Endothelial cell of umbilical vein (primary cell): Measurements from ENCODE around the gene SRPX2.

Experiments used
- POLR2A ChIP-seq: IDR thresholded peaks from 2 replicates; pipeline ENCODE4 v1.6.1; 2012; ENCODE audit warnings: low read depth, mild to moderate bottlenecking, control low read depth, low read length
- POLR2AphosphoS5 ChIP-seq: IDR thresholded peaks from 2 replicates; pipeline ENCODE4 v1.6.1; 2012; ENCODE audit warnings: low read depth, mild to moderate bottlenecking, control low read depth, low read length, moderate library complexity; ENCODE audit not compliant: insufficient read depth
- TF ChIP-seq, protein P1 (sequence below), 2 donors: IDR thresholded peaks; 1 replicate in 1 of 2; 2 replicates in 1 of 2; pipeline ENCODE4 v1.5.1; 2011; ENCODE audit warnings: low read length in 2 of 2, mild to moderate bottlenecking in 2 of 2, moderate library complexity in 2 of 2, control low read depth in 1 of 2, inconsistent platforms in 1 of 2, low read depth in 1 of 2; ENCODE audit not compliant: insufficient read depth in 1 of 2; ENCODE audit errors: extremely low read depth in 1 of 2

DNA sequence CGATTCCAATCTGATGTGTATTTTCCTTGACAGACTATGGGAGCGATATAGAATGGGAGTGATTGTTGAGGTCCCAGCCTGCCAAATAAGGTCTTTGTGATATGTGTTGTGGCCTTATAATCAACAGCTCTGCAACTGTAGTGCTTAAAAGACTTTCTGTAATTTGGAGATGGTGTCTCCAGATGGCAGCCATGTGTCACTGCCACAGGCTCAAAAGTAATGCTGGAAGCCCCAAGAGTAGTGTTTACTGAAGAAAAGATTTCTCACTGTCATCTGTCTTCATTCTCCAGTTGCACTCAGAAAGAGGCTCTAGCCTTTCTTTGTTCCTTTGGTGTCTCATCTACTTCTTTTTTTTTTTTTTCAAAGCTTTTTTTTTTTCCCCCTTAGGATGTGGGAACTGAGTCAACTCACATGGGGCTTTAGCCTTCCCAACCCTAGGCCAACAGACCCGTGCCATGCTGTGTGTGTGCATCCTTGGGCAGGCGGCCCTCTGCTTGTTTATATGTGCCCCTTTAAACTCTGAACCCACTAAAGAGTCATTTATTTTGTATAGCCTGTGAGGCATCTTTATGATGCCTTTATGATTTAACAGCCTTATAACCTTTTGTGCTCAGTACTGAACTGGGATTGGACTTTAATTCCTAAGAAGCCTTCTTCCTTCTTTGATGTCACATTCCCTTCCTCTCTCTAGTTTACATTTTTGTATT is 15.6 kb downstream of the SRPX2 start:
- TF ChIP-seq POLR2AphosphoS5 (no peak), POLR2A (no peak)
- TF ChIP-seq, protein P1, sequence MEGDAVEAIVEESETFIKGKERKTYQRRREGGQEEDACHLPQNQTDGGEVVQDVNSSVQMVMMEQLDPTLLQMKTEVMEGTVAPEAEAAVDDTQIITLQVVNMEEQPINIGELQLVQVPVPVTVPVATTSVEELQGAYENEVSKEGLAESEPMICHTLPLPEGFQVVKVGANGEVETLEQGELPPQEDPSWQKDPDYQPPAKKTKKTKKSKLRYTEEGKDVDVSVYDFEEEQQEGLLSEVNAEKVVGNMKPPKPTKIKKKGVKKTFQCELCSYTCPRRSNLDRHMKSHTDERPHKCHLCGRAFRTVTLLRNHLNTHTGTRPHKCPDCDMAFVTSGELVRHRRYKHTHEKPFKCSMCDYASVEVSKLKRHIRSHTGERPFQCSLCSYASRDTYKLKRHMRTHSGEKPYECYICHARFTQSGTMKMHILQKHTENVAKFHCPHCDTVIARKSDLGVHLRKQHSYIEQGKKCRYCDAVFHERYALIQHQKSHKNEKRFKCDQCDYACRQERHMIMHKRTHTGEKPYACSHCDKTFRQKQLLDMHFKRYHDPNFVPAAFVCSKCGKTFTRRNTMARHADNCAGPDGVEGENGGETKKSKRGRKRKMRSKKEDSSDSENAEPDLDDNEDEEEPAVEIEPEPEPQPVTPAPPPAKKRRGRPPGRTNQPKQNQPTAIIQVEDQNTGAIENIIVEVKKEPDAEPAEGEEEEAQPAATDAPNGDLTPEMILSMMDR (IDR thresholded peaks at IDR 0.05; ENCODE audit: extremely low read depth in 1 of 2, insufficient read depth in 1 of 2, low read depth in 1 of 2, low read length in 2 of 2) = no peak
